Stimulated activated CD4-positive, alpha-beta T cell treated with anti-CD3 and anti-CD28 coated beads, Interleukin-1b, Interleukin-23, amount 100 ng/mL, for 48 hours (primary cell): Measurements from ENCODE around the gene FTO.

Experiments
- DNase-seq: peaks from one replicate; pipeline ENCODE4 v3.0.0-alpha.2; 2020

Gene FTO

GRCh38 chr16:54201200-54201599 lies 497.2 kb downstream of the FTO start:
- no peak for DNase-seq
